Uterus (tissue), 2 donors: Measurements from ENCODE around the gene DTNBP1.

Experiments used
- CTCF ChIP-seq, 4 experiments: fragments of 200-600 bp in 2 of 4; fragments of 450-650 bp in 2 of 4; sonication (generic) in 2 of 4; IDR thresholded peaks; one replicate each; pipeline ENCODE4 v1.5.1; 2016 to 2019; ENCODE audit warnings: antibody characterized with exemption in 4 of 4, mild to moderate bottlenecking in 2 of 4, moderate library complexity in 1 of 4
- POLR2A ChIP-seq, 2 donors: fragments of 450-650 bp; IDR thresholded peaks; one replicate each; pipeline ENCODE4 v1.6.1; 2016; ENCODE audit warnings: antibody characterized with exemption in 2 of 2, mild to moderate bottlenecking in 1 of 2, moderate library complexity in 1 of 2

GRCh38 chr6:15515660-15516375, 147.0 kb downstream of the DTNBP1 start:
- no peak for TF ChIP-seq CTCF (IDR thresholded peaks at IDR 0.05)
- no peak for TF ChIP-seq POLR2A (IDR thresholded peaks at IDR 0.05)
